A549 (cell line): Measurements from ENCODE around the gene RGS6.

Source experiments
- CBX8 ChIP-seq: fragments of 200-600 bp; sonication (generic); IDR thresholded peaks from 2 replicates; pipeline ENCODE4 v1.6.1; 2016
- CHD4 ChIP-seq: fragments of 200-600 bp; sonication (generic); IDR thresholded peaks from 2 replicates; pipeline ENCODE4 v1.6.1; 2016; ENCODE audit warnings: antibody characterized with exemption, mild to moderate bottlenecking, borderline replicate concordance
- CTCF ChIP-seq: fragments of >200 bp; sonication (Bioruptor Twin); formaldehyde crosslinking; IDR thresholded peaks from 3 replicates; pipeline ENCODE4 v1.5.1; 2016
- MAFK ChIP-seq: fragments of 450-650 bp; IDR thresholded peaks from 2 replicates; pipeline ENCODE4 v1.6.1; 2014; ENCODE audit not compliant: partially characterized antibody
- NPAS2 ChIP-seq: fragments of 250-450 bp; sonication (Bioruptor Pico); IDR thresholded peaks from 2 replicates; pipeline ENCODE4 v1.8.0; 2022; ENCODE audit warnings: mild to moderate bottlenecking, moderate library complexity, borderline replicate concordance
- PBX3 ChIP-seq: IDR thresholded peaks from 2 replicates; pipeline ENCODE4 v1.6.1; 2012
- POLR2A ChIP-seq: IDR thresholded peaks from 2 replicates; pipeline ENCODE4 v1.6.1; 2012; ENCODE audit warnings: mild to moderate bottlenecking, low read length
- POLR2AphosphoS2 ChIP-seq: conservative IDR thresholded peaks from 2 replicates; pipeline ENCODE4 v1.6.1; 2012; ENCODE audit warnings: low read length, improper control_type of control experiment, inconsistent platforms
- RNF2 ChIP-seq: fragments of 200-600 bp; sonication (generic); IDR thresholded peaks from 2 replicates; pipeline ENCODE4 v1.6.1; 2016; ENCODE audit warnings: low read depth, mild to moderate bottlenecking, antibody characterized with exemption, moderate library complexity, borderline replicate concordance
- TP53 ChIP-seq: fragments of 250-450 bp; sonication (Bioruptor Pico); IDR thresholded peaks from 2 replicates; pipeline ENCODE4 v1.5.0; 2021; ENCODE audit warnings: mild to moderate bottlenecking, moderate library complexity
- ZFP36 ChIP-seq: fragments of 450-650 bp; IDR thresholded peaks from 2 replicates; pipeline ENCODE4 v1.6.1; 2014; ENCODE audit warnings: borderline replicate concordance; ENCODE audit not compliant: partially characterized antibody

DNA sequence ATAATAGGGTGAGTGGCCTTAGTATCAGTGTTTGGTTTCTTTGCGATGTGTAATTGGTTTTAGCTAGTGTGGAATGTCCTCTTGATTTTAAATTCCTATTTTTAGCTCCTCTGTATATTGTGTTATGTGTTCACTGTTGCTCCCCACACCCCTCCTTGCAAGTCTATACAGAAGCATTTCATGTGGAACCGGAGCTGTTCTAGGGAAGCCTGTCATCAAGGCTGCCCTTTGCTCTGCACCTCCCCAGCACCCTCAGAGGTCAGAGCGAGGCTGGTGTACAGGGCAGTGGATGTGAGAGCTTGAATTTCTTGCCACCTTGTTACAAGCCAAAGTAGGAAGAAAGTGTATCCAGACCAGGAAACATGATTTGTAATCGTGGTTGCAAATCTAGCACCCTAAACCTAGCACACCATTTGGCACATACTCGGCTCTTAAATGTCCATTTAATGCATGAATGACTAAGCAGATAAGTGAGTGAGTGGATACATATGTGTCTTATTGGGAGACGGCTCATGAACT is 376.8 kb downstream of the RGS6 start:
- TF ChIP-seq CTCF (no peak), RNF2 (no peak), ZFP36 (no peak), TP53 (CRISPR knock-in tag) (no peak), POLR2A (no peak), POLR2AphosphoS2 (no peak), CHD4 (no peak), MAFK (no peak), CBX8 (no peak), PBX3 (no peak), NPAS2 (CRISPR knock-in tag) (no peak)
